Measurements from ENCODE around the gene ANKRD30A.

DNA sequence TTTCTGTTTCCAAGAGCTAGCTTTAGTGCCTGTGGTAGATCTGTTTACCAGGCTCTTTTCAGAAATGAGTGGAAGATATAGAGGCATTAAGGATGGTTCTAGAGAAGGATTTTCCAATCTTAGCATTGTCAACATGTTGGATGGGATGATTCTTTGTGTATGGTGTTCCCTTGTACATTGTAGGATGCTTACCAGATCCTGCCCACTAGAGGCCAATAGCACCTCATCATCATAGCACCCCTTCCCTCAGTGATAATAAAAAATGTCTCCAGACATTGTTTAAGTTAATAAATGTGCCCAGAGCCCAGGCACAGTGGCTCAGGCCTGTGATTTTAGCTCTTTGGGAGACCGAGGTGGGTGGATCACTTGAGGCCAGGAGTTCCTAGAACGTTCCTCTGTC lies 121.2 kb downstream of the ANKRD30A start:
- TF ChIP-seq, protein P1, sequence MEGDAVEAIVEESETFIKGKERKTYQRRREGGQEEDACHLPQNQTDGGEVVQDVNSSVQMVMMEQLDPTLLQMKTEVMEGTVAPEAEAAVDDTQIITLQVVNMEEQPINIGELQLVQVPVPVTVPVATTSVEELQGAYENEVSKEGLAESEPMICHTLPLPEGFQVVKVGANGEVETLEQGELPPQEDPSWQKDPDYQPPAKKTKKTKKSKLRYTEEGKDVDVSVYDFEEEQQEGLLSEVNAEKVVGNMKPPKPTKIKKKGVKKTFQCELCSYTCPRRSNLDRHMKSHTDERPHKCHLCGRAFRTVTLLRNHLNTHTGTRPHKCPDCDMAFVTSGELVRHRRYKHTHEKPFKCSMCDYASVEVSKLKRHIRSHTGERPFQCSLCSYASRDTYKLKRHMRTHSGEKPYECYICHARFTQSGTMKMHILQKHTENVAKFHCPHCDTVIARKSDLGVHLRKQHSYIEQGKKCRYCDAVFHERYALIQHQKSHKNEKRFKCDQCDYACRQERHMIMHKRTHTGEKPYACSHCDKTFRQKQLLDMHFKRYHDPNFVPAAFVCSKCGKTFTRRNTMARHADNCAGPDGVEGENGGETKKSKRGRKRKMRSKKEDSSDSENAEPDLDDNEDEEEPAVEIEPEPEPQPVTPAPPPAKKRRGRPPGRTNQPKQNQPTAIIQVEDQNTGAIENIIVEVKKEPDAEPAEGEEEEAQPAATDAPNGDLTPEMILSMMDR (IDR thresholded peaks at IDR 0.05): no peak
- no peak for TF ChIP-seq POLR2A (IDR thresholded peaks at IDR 0.05)

Data from uterus (tissue), 2 donors.